Hematopoietic multipotent progenitor cell treated with erythropoietin and hydrocortisone succinate and interleukin-3 and kit ligand, for 8 days (in vitro differentiated cells): ENCODE data around the gene SBF2.
"Not testable (repeated sequence)": the region's sequence is repeated elsewhere in the genome, so short reads cannot be mapped to it uniquely, and the experiment has no call there.

Experiments used
- DNase-seq: peaks from one replicate; pipeline ENCODE4 v3.0.0-alpha.2; 2015

The SBF2 gene

GRCh38 chr11:9990221-9990973, 303.6 kb downstream of the SBF2 start:
- DNase-seq: no peak

GRCh38 chr11:9987303-9987702, 306.7 kb downstream of the SBF2 start:
- not testable (repeated sequence) for DNase-seq

DNA sequence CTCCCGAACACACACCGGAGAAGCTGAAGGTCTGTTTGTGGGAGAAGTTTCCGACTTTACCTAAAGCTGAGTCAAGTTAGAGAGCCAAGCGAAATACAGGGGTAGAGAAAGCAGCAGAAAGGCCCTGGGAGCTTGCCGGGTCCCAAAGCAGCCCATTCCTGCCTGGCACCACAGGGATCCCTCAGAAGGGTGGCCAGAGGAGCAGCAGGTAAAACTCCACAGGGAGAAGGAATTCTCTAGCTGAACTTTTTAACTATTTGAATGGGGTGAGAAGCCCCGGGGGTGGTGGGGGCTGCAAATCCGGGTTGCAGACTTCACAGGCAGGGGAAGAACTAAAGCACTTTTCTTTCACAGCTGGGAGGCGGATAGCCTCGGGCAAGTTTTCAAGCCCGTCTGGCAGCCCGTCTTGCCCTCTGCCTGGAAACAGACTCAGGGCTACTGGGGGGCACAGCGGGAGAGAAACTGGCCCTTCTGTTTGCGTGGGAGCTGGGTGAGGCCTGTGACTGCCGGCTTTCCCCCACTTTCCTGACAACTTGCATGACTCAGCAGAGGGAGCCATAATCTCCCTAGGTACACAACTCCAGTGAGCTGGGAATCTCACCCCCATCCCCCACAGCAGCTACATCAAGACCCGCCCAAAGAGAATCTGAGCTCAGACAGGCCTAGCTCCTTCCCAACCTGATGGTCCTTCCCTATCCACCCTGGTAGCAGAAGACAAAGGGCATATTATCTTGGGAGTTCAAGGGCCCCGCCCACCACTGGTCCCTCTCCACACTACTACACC, 311.0 kb downstream of the SBF2 start:
- no peak for DNase-seq

DNA sequence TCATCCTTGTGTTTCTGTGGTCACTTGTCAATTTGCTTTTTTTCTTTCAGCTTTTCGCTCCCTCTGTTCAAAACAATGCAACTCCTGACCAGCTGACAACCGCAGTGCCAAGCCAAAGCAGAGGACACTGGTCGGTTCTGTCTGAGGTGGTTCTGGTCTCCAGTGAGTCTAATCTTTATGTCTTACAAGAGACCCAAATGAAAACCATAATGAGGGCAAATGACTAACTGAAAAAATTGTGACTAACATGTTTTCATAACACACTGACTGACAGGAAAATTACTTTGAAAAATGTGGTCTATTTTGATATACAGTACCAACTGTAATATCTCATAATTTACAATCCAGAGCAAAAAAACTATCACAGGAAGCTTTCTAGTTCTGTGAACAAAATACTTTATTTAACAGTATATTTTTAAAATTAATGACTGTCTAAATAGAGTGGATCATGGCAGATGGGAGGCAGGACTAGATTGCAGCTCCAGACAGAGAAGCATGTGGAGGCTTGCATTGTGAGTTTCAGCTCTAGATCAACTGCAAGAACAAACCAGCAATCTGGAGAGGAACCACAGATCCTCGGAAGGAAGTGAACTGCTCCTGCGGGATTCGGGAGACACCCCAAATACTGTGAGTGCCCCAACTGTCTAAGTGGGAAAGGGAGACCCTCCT, 311.8 kb downstream of the SBF2 start:
- no peak for DNase-seq

GRCh38 chr11:9980931-9981330, 313.1 kb downstream of the SBF2 start:
- no peak for DNase-seq

DNA sequence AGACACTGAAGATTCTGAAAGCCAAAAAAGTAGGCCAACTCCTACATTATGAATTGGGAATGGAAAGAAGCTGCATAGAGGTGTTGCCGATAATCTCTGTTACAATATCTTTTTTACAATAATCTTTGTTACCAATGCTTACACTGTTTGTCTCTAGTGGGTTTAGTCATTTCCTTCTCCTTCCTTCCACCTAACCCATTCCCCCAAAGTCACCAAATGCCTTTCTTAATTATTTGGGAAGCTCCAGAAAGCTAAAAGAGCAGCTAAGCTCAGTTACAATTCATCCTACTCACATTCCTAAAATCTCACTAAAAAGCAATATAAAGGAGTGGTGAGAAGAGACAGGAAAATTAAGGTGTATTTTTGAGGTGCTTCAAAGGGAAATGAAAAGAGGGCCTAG, 316.5 kb downstream of the SBF2 start:
- DNase-seq: no peak

DNA sequence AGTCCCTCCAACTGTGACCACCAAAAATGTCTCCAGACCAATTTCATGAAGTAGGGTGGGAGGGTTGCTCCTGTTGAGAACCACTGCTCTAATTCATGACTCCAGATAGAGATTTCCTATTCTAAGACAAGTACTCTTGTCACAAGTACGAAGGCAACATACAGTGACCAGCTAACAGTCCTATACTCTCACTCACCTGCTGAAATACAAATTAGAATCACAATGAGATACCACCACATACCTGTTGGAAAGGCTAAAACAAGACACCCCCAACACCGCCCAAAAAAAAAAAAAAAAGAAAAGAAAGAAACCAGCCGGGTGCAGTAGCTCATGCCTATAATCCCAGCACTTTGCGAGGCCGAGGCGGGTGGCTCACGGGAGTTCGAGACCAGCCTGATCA, 319.6 kb downstream of the SBF2 start:
- DNase-seq: no peak

GRCh38 chr11:9973921-9974320, 320.1 kb downstream of the SBF2 start:
- no peak for DNase-seq

- peak; percentile 65 for DNase-seq
Observed at GRCh38 chr11:9972989-9973388, 321.0 kb downstream of the SBF2 start.

GRCh38 chr11:9971894-9972293, 322.1 kb downstream of the SBF2 start:
- DNase-seq: no peak

DNA sequence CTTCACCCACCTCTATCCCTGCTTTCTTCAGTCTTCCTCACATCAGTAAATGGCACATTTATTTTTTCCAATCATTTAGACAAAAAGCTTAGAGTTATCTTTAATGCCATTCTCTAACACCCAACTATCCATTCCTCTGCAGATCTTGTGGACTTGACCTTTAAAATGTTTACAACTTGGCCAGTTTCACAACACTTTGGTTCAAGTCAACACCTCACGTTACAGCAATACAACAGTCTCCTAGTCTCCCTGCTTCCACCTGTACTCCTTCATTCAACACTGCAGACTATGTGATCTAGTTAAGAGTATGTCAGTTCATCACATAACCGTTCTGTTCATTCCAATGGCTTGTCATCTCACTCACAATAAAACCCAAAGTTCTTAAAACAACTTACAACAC, 325.0 kb downstream of the SBF2 start:
- DNase-seq: no peak

GRCh38 chr11:9962722-9963121, 331.3 kb downstream of the SBF2 start:
- no peak for DNase-seq

DNA sequence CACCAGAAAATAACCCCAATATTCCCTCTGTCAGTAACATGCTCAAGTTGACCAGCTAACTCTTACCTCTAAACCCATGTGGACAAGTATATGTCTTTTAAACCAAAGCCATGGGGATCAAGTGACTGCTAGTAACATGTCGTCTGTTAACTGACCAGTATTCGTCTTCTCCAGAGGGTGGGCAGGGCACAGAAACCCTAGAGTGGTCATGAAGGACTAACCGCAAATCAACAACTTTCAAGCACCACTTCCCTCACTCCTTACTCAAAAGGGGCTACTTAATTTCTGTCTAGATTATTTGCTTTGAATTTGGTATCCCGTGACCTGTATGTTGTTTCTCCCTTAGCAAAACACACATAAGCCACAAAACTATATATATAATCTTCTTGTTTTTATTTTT, 336.9 kb downstream of the SBF2 start:
- no peak for DNase-seq

DNA sequence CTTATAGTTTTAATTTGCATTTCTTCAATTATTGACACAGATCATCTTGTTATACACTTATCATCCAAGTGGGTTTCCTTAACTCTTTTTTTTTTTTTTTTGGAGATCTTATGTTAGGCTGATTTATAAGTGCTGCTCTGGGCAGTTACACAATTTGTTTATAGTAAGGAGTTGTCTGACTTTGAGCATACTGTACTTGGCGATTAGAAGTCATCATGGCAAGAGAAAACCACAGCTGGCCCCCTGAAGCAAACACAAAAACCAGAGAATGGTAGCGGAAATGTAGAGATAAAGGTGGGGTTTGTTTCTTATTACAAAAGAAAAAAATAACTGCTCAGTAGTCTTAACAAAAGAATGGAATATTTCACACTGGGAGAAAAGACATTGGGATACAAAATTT, 337.5 kb downstream of the SBF2 start:
- DNase-seq: peak; percentile 3

DNA sequence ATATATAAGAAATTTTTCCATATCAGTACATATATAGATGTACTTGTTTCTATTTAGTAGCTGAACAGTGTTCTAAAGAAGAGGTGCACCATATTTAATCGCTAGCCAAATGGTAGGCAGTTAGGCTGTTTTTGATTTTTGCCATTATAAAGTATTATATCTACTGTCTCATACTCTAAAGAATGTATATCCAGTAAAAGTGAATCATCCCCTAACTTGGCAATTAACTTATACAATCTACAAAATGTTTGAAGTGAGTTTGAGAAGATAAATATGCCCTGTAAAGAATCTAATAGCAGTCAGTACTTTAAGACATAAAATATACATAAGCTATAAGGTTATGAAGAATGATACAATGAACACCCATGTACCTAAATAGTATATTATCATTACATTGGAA, 338.6 kb downstream of the SBF2 start:
- DNase-seq: no peak

- no peak for DNase-seq
Observed at GRCh38 chr11:9953994-9954626, 339.9 kb downstream of the SBF2 start.

DNA sequence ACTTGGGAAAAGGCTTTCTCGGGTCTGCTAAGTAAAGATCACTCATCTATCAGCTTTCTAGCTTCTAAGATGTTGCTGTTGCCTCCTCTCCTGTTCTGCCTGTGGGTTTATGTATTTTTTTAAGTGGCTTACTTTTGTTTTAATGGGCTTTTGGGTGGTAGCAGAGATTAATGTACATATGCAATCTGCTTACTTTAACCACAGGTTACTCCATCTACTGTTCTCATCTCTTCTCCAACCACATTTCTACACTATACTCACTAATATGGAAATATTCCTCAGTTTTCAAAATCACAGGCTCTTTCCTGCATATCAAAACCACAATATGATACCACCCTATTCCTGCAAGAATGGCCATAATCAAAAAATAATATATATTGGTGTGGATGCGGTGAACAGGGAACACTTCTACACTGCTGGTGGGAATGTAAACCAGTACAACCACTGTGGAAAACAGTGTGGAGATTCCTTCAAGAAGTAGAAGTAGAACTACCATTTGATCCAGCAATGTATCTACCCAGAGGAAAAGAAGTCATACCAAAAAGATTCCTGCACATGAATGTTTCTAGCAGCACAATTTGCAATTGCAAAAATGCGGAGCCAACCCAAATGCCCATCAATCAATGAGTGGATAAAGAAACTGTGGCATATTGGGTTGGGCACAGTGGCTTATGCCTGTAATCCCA, 341.4 kb downstream of the SBF2 start:
- no peak for DNase-seq

DNA sequence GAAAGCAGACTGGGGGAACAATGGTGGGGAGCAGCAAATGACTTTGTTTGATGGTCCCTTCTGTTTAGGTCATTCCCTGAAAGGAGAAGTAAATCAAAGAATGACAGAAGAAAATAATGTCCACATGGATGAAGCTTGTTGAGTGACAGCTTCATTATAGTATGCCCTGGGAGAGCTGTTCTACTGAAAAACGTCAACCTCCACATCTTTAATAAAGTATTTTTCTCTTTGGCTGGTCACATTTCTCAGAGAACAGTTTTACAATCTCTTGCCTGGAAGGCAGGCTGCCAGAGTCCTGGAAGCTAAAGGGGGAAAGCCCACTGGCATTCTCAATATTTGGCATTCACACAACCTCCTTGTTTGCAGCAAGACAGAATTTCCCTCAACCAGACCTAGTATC, 342.2 kb downstream of the SBF2 start:
- DNase-seq: no peak

- DNase-seq: no peak
Observed at GRCh38 chr11:9950462-9950861, 343.6 kb downstream of the SBF2 start.

DNA sequence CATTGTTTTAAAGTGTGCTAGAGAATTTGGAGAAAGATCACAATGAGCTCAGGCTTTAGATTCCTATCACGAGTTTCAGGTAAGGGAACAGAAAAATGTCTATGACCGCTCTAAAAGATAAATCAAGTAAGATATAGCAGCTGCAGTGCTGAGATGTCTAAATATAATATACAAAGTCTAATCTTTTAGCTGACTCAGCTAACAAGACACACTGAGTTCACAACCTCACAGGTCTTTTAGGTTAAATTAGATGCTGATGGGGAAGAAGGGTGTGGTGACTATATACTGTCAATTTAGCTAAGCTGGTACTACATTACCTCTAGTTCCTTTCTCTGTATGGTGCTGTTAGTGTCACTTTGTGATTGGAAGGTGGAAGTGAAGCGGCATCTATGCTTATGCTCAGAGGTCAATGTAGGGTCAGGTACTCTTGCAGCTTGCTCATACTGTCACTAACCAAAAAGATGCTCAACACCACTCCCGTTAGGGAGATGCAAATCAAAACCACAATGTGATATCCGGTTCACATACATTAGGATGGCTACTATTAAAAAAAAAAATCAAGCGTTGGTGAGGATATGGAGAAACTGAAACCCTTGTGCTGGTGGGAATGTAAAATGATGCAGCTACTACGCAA, 346.7 kb downstream of the SBF2 start:
- DNase-seq: no peak

DNA sequence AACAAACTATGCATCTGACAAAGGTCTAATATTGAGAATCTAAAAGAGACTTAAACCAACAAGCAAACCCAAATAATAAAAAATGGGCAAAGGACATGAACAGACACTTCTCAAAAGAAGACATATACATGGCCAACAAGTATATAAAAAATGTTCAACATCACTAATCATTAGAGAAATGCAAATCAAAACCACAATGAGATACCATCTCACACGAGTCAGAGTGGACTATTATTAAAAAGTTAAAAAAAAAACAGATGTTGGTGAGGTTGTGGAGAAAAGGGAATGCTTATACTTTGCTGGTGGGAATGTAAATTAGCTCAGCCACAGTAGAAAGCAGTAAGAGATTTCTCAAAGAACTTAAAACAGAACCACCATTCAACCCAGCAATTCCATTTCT, 348.3 kb downstream of the SBF2 start:
- not testable (repeated sequence) for DNase-seq

GRCh38 chr11:9943386-9944110, 350.5 kb downstream of the SBF2 start:
- DNase-seq: no peak
